ENCODE measurements around the gene MAGI2.

Gene MAGI2

GRCh38 chr7:78172267-78172757 lies 1281.2 kb downstream of the MAGI2 start:
- H3K4me1 Mint-ChIP-seq = no peaks in the 10 kb centered on the region
- no peaks in the 10 kb centered on the region for H3K9me3 Mint-ChIP-seq
- no peak overlapping the region for H3K27ac Mint-ChIP-seq
- no peak overlapping the region for H3K4me3 Mint-ChIP-seq
- CTCF ChIA-PET = no interaction called here
- no peaks in the 10 kb centered on the region for H3K27me3 Mint-ChIP-seq
- DNase-seq = no peak
- H3K36me3 Mint-ChIP-seq = no peaks in the 10 kb centered on the region

- Mint-ChIP-seq H3K36me3 (no peaks in the 10 kb centered on the region), H3K9me3 (no peaks in the 10 kb centered on the region), H3K27ac (no peak overlapping the region), H3K4me3 (no peak overlapping the region), H3K27me3 (no peaks in the 10 kb centered on the region), H3K4me1 (no peaks in the 10 kb centered on the region)
- DNase-seq = no peak
- CTCF ChIA-PET = no interaction called here
Observed at GRCh38 chr7:78171398-78171797, 1282.1 kb downstream of the MAGI2 start.

- H3K4me3 Mint-ChIP-seq = no peak overlapping the region
- H3K4me1 Mint-ChIP-seq = no peaks in the 10 kb centered on the region
- no peak overlapping the region for H3K27ac Mint-ChIP-seq
- no peaks in the 10 kb centered on the region for H3K36me3 Mint-ChIP-seq
- CTCF ChIA-PET = no interaction called here
- DNase-seq = no peak
- H3K27me3 Mint-ChIP-seq = no peaks in the 10 kb centered on the region
- no peaks in the 10 kb centered on the region for H3K9me3 Mint-ChIP-seq
Observed at GRCh38 chr7:78170815-78171214, 1282.7 kb downstream of the MAGI2 start.

- Mint-ChIP-seq H3K36me3 (no peaks in the 10 kb centered on the region), H3K9me3 (no peaks in the 10 kb centered on the region), H3K27me3 (no peaks in the 10 kb centered on the region), H3K27ac (no peak overlapping the region), H3K4me3 (no peak overlapping the region), H3K4me1 (no peaks in the 10 kb centered on the region)
- CTCF ChIA-PET = no interaction called here
- DNase-seq = no peak
Observed at GRCh38 chr7:78169992-78170391, 1283.5 kb downstream of the MAGI2 start.

- no peak overlapping the region for H3K4me3 Mint-ChIP-seq
- H3K27me3 Mint-ChIP-seq = no peaks in the 10 kb centered on the region
- CTCF ChIA-PET = no interaction called here
- H3K36me3 Mint-ChIP-seq = no peaks in the 10 kb centered on the region
- no peaks in the 10 kb centered on the region for H3K9me3 Mint-ChIP-seq
- no peak overlapping the region for H3K27ac Mint-ChIP-seq
- DNase-seq = no peak
- no peaks in the 10 kb centered on the region for H3K4me1 Mint-ChIP-seq
Observed at GRCh38 chr7:78168865-78169264, 1284.6 kb downstream of the MAGI2 start.

- Mint-ChIP-seq H3K27ac (peak overlapping the region; percentile 16), H3K9me3 (no peaks in the 10 kb centered on the region), H3K4me3 (no peak overlapping the region), H3K27me3 (no peaks in the 10 kb centered on the region), H3K4me1 (no peaks in the 10 kb centered on the region), H3K36me3 (no peaks in the 10 kb centered on the region)
- CTCF ChIA-PET = no interaction called here
- no peak for DNase-seq
Observed at GRCh38 chr7:78167860-78168259, 1285.6 kb downstream of the MAGI2 start.

- DNase-seq = no peak
- H3K27me3 Mint-ChIP-seq = no peaks in the 10 kb centered on the region
- H3K9me3 Mint-ChIP-seq = no peaks in the 10 kb centered on the region
- no peaks in the 10 kb centered on the region for H3K36me3 Mint-ChIP-seq
- no peak overlapping the region for H3K4me3 Mint-ChIP-seq
- no peaks in the 10 kb centered on the region for H3K4me1 Mint-ChIP-seq
- CTCF ChIA-PET = no interaction called here
- H3K27ac Mint-ChIP-seq = peak overlapping the region; percentile 26
Observed at GRCh38 chr7:78165854-78166253, 1287.6 kb downstream of the MAGI2 start.

GRCh38 chr7:78165454-78165853 lies 1288.0 kb downstream of the MAGI2 start:
- no peaks in the 10 kb centered on the region for H3K4me1 Mint-ChIP-seq
- no peak overlapping the region for H3K4me3 Mint-ChIP-seq
- no peaks in the 10 kb centered on the region for H3K27me3 Mint-ChIP-seq
- H3K36me3 Mint-ChIP-seq = no peaks in the 10 kb centered on the region
- no peak for DNase-seq
- no peaks in the 10 kb centered on the region for H3K9me3 Mint-ChIP-seq
- H3K27ac Mint-ChIP-seq = peak overlapping the region; percentile 26
- CTCF ChIA-PET = no interaction called here

GRCh38 chr7:78164459-78164858 lies 1289.0 kb downstream of the MAGI2 start:
- Mint-ChIP-seq H3K4me3 (no peak overlapping the region), H3K27me3 (no peaks in the 10 kb centered on the region), H3K27ac (no peak overlapping the region), H3K36me3 (no peaks in the 10 kb centered on the region), H3K9me3 (no peaks in the 10 kb centered on the region), H3K4me1 (no peaks in the 10 kb centered on the region)
- CTCF ChIA-PET = no interaction called here
- no peak for DNase-seq

GRCh38 chr7:78161781-78162180 lies 1291.7 kb downstream of the MAGI2 start:
- Mint-ChIP-seq H3K4me3 (no peak overlapping the region), H3K4me1 (no peaks in the 10 kb centered on the region), H3K9me3 (no peaks in the 10 kb centered on the region), H3K27ac (no peak overlapping the region), H3K27me3 (peaks cover 4% of the 10 kb centered on the region), H3K36me3 (no peaks in the 10 kb centered on the region)
- CTCF ChIA-PET = no interaction called here
- no peak for DNase-seq

- H3K9me3 Mint-ChIP-seq = no peaks in the 10 kb centered on the region
Observed at GRCh38 chr7:78159545-78159944, 1293.9 kb downstream of the MAGI2 start.

GRCh38 chr7:78153285-78153684 lies 1300.2 kb downstream of the MAGI2 start:
- DNase-seq = no peak
- H3K4me3 Mint-ChIP-seq = no peak overlapping the region
- no peaks in the 10 kb centered on the region for H3K27me3 Mint-ChIP-seq
- no peak overlapping the region for H3K27ac Mint-ChIP-seq
- H3K9me3 Mint-ChIP-seq = no peaks in the 10 kb centered on the region
- H3K36me3 Mint-ChIP-seq = no peaks in the 10 kb centered on the region
- no peaks in the 10 kb centered on the region for H3K4me1 Mint-ChIP-seq
- CTCF ChIA-PET = interaction anchor here (0.6 kb wide), 1 partner anchor 132 kb away, joined by 3 read pairs; no protein-coding TSS in a partner anchor

More at GRCh38 chr7:78159545-78159944, 1293.9 kb downstream of the MAGI2 start:
- no peak overlapping the region for H3K4me3 Mint-ChIP-seq
- H3K4me1 Mint-ChIP-seq = no peaks in the 10 kb centered on the region
- no peak overlapping the region for H3K27ac Mint-ChIP-seq
- no peak for DNase-seq
- CTCF ChIA-PET = no interaction called here
- peaks cover 4% of the 10 kb centered on the region for H3K27me3 Mint-ChIP-seq
- no peaks in the 10 kb centered on the region for H3K36me3 Mint-ChIP-seq

GRCh38 chr7:78151229-78151628 lies 1302.2 kb downstream of the MAGI2 start:
- H3K4me1 Mint-ChIP-seq = no peaks in the 10 kb centered on the region
- H3K4me3 Mint-ChIP-seq = no peak overlapping the region
- CTCF ChIA-PET = no interaction called here
- H3K27me3 Mint-ChIP-seq = no peaks in the 10 kb centered on the region
- H3K36me3 Mint-ChIP-seq = no peaks in the 10 kb centered on the region
- no peak for DNase-seq
- H3K27ac Mint-ChIP-seq = no peak overlapping the region
- no peaks in the 10 kb centered on the region for H3K9me3 Mint-ChIP-seq

- Mint-ChIP-seq H3K36me3 (no peaks in the 10 kb centered on the region), H3K4me3 (no peak overlapping the region), H3K27me3 (no peaks in the 10 kb centered on the region), H3K9me3 (no peaks in the 10 kb centered on the region), H3K4me1 (no peaks in the 10 kb centered on the region), H3K27ac (no peak overlapping the region)
- CTCF ChIA-PET = no interaction called here
- no peak for DNase-seq
Observed at GRCh38 chr7:78149787-78150186, 1303.7 kb downstream of the MAGI2 start.

- CTCF ChIA-PET = no interaction called here
- Mint-ChIP-seq H3K27ac (no peak overlapping the region), H3K9me3 (no peaks in the 10 kb centered on the region), H3K4me3 (no peak overlapping the region), H3K27me3 (no peaks in the 10 kb centered on the region), H3K4me1 (no peaks in the 10 kb centered on the region), H3K36me3 (no peaks in the 10 kb centered on the region)
- no peak for DNase-seq
Observed at GRCh38 chr7:78148166-78148894, 1305.1 kb downstream of the MAGI2 start.

Measured in activated naive CD4-positive, alpha-beta T cell treated with anti-CD3 and anti-CD28 coated beads, Interleukin-2, amount 10 ng/mL, durations not matched to agents 7 days and 5 days (primary cell).